A549 (cell line): ENCODE measurements around the gene DISP3.

Experiments used
- MAZ ChIP-seq: fragments of 150-350 bp; IDR thresholded peaks from 2 replicates; pipeline ENCODE4 v1.6.1; 2014; ENCODE audit warnings: antibody characterized with exemption, low read depth, low read length, borderline replicate concordance
- TF ChIP-seq, protein P1 (sequence below): fragments of >200 bp; sonication (Bioruptor Twin); formaldehyde crosslinking; IDR thresholded peaks from 3 replicates; pipeline ENCODE4 v1.5.1; 2016
- TF ChIP-seq, protein P2 (sequence below): fragments of 250-450 bp; sonication (Bioruptor Pico); IDR thresholded peaks from 2 replicates; pipeline ENCODE4 v1.5.0; 2020; ENCODE audit warnings: low read depth, mild to moderate bottlenecking, moderate library complexity
- TF ChIP-seq, protein P3 (sequence below): fragments of 450-650 bp; IDR thresholded peaks from 2 replicates; pipeline ENCODE4 v1.6.1; 2014; ENCODE audit warnings: antibody characterized with exemption

DNA sequence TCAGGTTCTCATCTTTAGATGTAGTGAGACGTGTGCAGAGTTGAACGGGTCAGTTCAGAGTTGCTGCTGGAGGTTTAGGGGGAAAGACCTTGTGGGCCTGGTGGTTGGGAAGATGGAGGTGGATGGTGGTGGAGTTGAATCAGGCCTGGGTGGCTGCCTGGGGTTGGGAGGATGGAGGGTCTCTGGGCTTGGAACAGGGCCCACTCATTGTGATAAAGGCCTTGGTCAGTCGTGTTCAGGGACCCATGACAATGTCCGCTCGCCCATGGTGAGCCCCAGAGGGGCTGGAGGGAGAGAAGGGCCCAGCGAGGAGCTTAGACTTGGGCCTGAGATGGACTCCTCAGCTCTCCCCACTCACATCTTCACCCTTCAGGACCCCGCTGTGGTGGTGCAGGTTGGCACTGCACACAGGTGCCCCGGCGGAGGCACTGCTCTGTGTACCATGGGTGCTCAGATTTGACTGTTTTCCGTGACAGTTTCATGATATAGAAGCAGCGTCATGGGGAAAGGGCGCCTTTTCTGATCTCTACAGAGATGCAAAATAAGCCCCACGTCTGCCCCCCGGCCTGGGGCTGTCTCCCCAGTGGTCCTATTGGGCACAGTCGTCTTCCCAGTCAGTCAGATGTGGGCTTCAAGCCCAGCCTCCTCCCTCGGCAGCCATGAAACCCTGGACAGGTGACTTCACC is 39.2 kb downstream of the DISP3 start:
- TF ChIP-seq, protein P1, sequence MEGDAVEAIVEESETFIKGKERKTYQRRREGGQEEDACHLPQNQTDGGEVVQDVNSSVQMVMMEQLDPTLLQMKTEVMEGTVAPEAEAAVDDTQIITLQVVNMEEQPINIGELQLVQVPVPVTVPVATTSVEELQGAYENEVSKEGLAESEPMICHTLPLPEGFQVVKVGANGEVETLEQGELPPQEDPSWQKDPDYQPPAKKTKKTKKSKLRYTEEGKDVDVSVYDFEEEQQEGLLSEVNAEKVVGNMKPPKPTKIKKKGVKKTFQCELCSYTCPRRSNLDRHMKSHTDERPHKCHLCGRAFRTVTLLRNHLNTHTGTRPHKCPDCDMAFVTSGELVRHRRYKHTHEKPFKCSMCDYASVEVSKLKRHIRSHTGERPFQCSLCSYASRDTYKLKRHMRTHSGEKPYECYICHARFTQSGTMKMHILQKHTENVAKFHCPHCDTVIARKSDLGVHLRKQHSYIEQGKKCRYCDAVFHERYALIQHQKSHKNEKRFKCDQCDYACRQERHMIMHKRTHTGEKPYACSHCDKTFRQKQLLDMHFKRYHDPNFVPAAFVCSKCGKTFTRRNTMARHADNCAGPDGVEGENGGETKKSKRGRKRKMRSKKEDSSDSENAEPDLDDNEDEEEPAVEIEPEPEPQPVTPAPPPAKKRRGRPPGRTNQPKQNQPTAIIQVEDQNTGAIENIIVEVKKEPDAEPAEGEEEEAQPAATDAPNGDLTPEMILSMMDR = no peak
- no peak for TF ChIP-seq MAZ
- TF ChIP-seq, protein P2, sequence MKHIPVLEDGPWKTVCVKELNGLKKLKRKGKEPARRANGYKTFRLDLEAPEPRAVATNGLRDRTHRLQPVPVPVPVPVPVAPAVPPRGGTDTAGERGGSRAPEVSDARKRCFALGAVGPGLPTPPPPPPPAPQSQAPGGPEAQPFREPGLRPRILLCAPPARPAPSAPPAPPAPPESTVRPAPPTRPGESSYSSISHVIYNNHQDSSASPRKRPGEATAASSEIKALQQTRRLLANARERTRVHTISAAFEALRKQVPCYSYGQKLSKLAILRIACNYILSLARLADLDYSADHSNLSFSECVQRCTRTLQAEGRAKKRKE (CRISPR knock-in tag) = no peak
- TF ChIP-seq, protein P3, sequence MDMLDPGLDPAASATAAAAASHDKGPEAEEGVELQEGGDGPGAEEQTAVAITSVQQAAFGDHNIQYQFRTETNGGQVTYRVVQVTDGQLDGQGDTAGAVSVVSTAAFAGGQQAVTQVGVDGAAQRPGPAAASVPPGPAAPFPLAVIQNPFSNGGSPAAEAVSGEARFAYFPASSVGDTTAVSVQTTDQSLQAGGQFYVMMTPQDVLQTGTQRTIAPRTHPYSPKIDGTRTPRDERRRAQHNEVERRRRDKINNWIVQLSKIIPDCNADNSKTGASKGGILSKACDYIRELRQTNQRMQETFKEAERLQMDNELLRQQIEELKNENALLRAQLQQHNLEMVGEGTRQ = no peak
